ENCODE results near the gene BTK.

The BTK gene

GRCh38 chrX:101385795-101386541 is at the start of gene BTK:
Gene BTK (minus strand): TSS chrX:101386191. CDS start chrX:101375284, 10,907 bp downstream.
- Histone ChIP-seq H3K4me3 (ENCODE audit: low read depth, low read length) (no peak within 1 kb of the TSS), H3K36me3 (ENCODE audit: control insufficient read depth, insufficient read depth, low read length) (no peaks in the 10 kb centered on the region), H3K9me3 (ENCODE audit: control insufficient read depth, insufficient read depth, low read length) (peaks cover 27% of the 10 kb centered on the region), H3K27me3 (ENCODE audit: control insufficient read depth, insufficient read depth, low read length) (no peaks in the 10 kb centered on the region), H3K9ac (ENCODE audit: low read depth, low read length) (no peak within 1 kb of the TSS), H3K4me1 (ENCODE audit: control insufficient read depth, insufficient read depth, low read length) (no peaks in the 10 kb centered on the region), H3K27ac (ENCODE audit: low read depth, low read length) (no peak within 1 kb of the TSS)

- Histone ChIP-seq H3K9ac (ENCODE audit: low read depth, low read length) (no peak overlapping the region), H3K27ac (ENCODE audit: low read depth, low read length) (no peak overlapping the region), H3K27me3 (ENCODE audit: control insufficient read depth, insufficient read depth, low read length) (no peaks in the 10 kb centered on the region), H3K4me3 (ENCODE audit: low read depth, low read length) (no peak overlapping the region), H3K4me1 (ENCODE audit: control insufficient read depth, insufficient read depth, low read length) (no peaks in the 10 kb centered on the region), H3K36me3 (ENCODE audit: control insufficient read depth, insufficient read depth, low read length) (peaks cover 25% of the 10 kb centered on the region), H3K9me3 (ENCODE audit: control insufficient read depth, insufficient read depth, low read length) (peaks cover 54% of the 10 kb centered on the region)
Observed at GRCh38 chrX:101430457-101431078, 44.6 kb upstream of the BTK start.

- Histone ChIP-seq H3K9ac (ENCODE audit: low read depth, low read length) (no peak overlapping the region), H3K27ac (ENCODE audit: low read depth, low read length) (no peak overlapping the region), H3K27me3 (ENCODE audit: control insufficient read depth, insufficient read depth, low read length) (no peaks in the 10 kb centered on the region), H3K36me3 (ENCODE audit: control insufficient read depth, insufficient read depth, low read length) (peaks cover 25% of the 10 kb centered on the region), H3K9me3 (ENCODE audit: control insufficient read depth, insufficient read depth, low read length) (peaks cover 56% of the 10 kb centered on the region), H3K4me3 (ENCODE audit: low read depth, low read length) (no peak overlapping the region), H3K4me1 (ENCODE audit: control insufficient read depth, insufficient read depth, low read length) (no peaks in the 10 kb centered on the region)
Observed at GRCh38 chrX:101429934-101430333, 43.9 kb upstream of the BTK start.

- Histone ChIP-seq H3K4me3 (ENCODE audit: low read depth, low read length) (no peak overlapping the region), H3K27me3 (ENCODE audit: control insufficient read depth, insufficient read depth, low read length) (no peaks in the 10 kb centered on the region), H3K27ac (ENCODE audit: low read depth, low read length) (no peak overlapping the region), H3K9me3 (ENCODE audit: control insufficient read depth, insufficient read depth, low read length) (peaks cover 50% of the 10 kb centered on the region), H3K36me3 (ENCODE audit: control insufficient read depth, insufficient read depth, low read length) (peaks cover 29% of the 10 kb centered on the region), H3K4me1 (ENCODE audit: control insufficient read depth, insufficient read depth, low read length) (no peaks in the 10 kb centered on the region), H3K9ac (ENCODE audit: low read depth, low read length) (no peak overlapping the region)
Observed at GRCh38 chrX:101427954-101428353, 42.0 kb upstream of the BTK start.

GRCh38 chrX:101419489-101419888 is 33.5 kb upstream of the BTK start:
- 0 out of 2 replicates have a peak, but pooled peaks cover 8% of the 10 kb centered on the region for H3K36me3 ChIP-seq (ENCODE audit: control insufficient read depth, insufficient read depth, low read length)
- peaks cover 14% of the 10 kb centered on the region for H3K9me3 ChIP-seq (ENCODE audit: control insufficient read depth, insufficient read depth, low read length)
- peak overlapping the region; percentile 71; the same call in 1 of the 2 replicates for H3K4me3 ChIP-seq (ENCODE audit: low read depth, low read length)
- no peak overlapping the region for H3K27ac ChIP-seq (ENCODE audit: low read depth, low read length)
- 0 out of 2 replicates have a peak, but pooled peaks cover 5% of the 10 kb centered on the region for H3K4me1 ChIP-seq (ENCODE audit: control insufficient read depth, insufficient read depth, low read length)
- H3K9ac ChIP-seq (ENCODE audit: low read depth, low read length): no peak overlapping the region
- no peaks in the 10 kb centered on the region for H3K27me3 ChIP-seq (ENCODE audit: control insufficient read depth, insufficient read depth, low read length)

GRCh38 chrX:101417981-101418841 is 32.2 kb upstream of the BTK start:
- peaks cover 12% of the 10 kb centered on the region for H3K36me3 ChIP-seq (ENCODE audit: control insufficient read depth, insufficient read depth, low read length)
- no peaks in the 10 kb centered on the region for H3K27me3 ChIP-seq (ENCODE audit: control insufficient read depth, insufficient read depth, low read length)
- H3K4me3 ChIP-seq (ENCODE audit: low read depth, low read length): peak overlapping the region; percentile 71
- peaks cover 17% of the 10 kb centered on the region for H3K9me3 ChIP-seq (ENCODE audit: control insufficient read depth, insufficient read depth, low read length)
- H3K27ac ChIP-seq (ENCODE audit: low read depth, low read length): peak overlapping the region; percentile 81
- H3K9ac ChIP-seq (ENCODE audit: low read depth, low read length): peak overlapping the region; percentile 86
- H3K4me1 ChIP-seq (ENCODE audit: control insufficient read depth, insufficient read depth, low read length): 0 out of 2 replicates have a peak, but pooled peaks cover 5% of the 10 kb centered on the region

- peaks cover 22% of the 10 kb centered on the region for H3K36me3 ChIP-seq (ENCODE audit: control insufficient read depth, insufficient read depth, low read length)
Observed at GRCh38 chrX:101417190-101417589, 31.2 kb upstream of the BTK start.

GRCh38 chrX:101416691-101417090 is 30.7 kb upstream of the BTK start:
- H3K27me3 ChIP-seq (ENCODE audit: control insufficient read depth, insufficient read depth, low read length): no peaks in the 10 kb centered on the region
- 0 out of 2 replicates have a peak, but pooled peaks cover 5% of the 10 kb centered on the region for H3K4me1 ChIP-seq (ENCODE audit: control insufficient read depth, insufficient read depth, low read length)
- H3K9me3 ChIP-seq (ENCODE audit: control insufficient read depth, insufficient read depth, low read length): peaks cover 31% of the 10 kb centered on the region
- H3K4me3 ChIP-seq (ENCODE audit: low read depth, low read length): no peak overlapping the region; the same call in 1 of the 2 replicates
- no peak overlapping the region for H3K9ac ChIP-seq (ENCODE audit: low read depth, low read length)
- peaks cover 27% of the 10 kb centered on the region for H3K36me3 ChIP-seq (ENCODE audit: control insufficient read depth, insufficient read depth, low read length)
- no peak overlapping the region for H3K27ac ChIP-seq (ENCODE audit: low read depth, low read length)

More at GRCh38 chrX:101417190-101417589, 31.2 kb upstream of the BTK start:
- H3K9ac ChIP-seq (ENCODE audit: low read depth, low read length): no peak overlapping the region
- peak overlapping the region; percentile 71; the same call in 1 of the 2 replicates for H3K4me3 ChIP-seq (ENCODE audit: low read depth, low read length)
- H3K27me3 ChIP-seq (ENCODE audit: control insufficient read depth, insufficient read depth, low read length): no peaks in the 10 kb centered on the region
- no peak overlapping the region for H3K27ac ChIP-seq (ENCODE audit: low read depth, low read length)
- H3K9me3 ChIP-seq (ENCODE audit: control insufficient read depth, insufficient read depth, low read length): peaks cover 26% of the 10 kb centered on the region
- H3K4me1 ChIP-seq (ENCODE audit: control insufficient read depth, insufficient read depth, low read length): 0 out of 2 replicates have a peak, but pooled peaks cover 5% of the 10 kb centered on the region

GRCh38 chrX:101415180-101416145 is 29.5 kb upstream of the BTK start:
- no peak overlapping the region for H3K9ac ChIP-seq (ENCODE audit: low read depth, low read length)
- H3K4me1 ChIP-seq (ENCODE audit: control insufficient read depth, insufficient read depth, low read length): 0 out of 2 replicates have a peak, but pooled peaks cover 5% of the 10 kb centered on the region
- peaks cover 29% of the 10 kb centered on the region for H3K9me3 ChIP-seq (ENCODE audit: control insufficient read depth, insufficient read depth, low read length)
- H3K27me3 ChIP-seq (ENCODE audit: control insufficient read depth, insufficient read depth, low read length): no peaks in the 10 kb centered on the region
- peak overlapping the region; percentile 23 for H3K27ac ChIP-seq (ENCODE audit: low read depth, low read length)
- no peak overlapping the region for H3K4me3 ChIP-seq (ENCODE audit: low read depth, low read length)
- peaks cover 25% of the 10 kb centered on the region for H3K36me3 ChIP-seq (ENCODE audit: control insufficient read depth, insufficient read depth, low read length)

GRCh38 chrX:101411984-101412383 is 26.0 kb upstream of the BTK start:
- Histone ChIP-seq H3K27ac (ENCODE audit: low read depth, low read length) (no peak overlapping the region), H3K9ac (ENCODE audit: low read depth, low read length) (no peak overlapping the region), H3K27me3 (ENCODE audit: control insufficient read depth, insufficient read depth, low read length) (no peaks in the 10 kb centered on the region), H3K36me3 (ENCODE audit: control insufficient read depth, insufficient read depth, low read length) (peaks cover 25% of the 10 kb centered on the region), H3K4me1 (ENCODE audit: control insufficient read depth, insufficient read depth, low read length) (no peaks in the 10 kb centered on the region), H3K9me3 (ENCODE audit: control insufficient read depth, insufficient read depth, low read length) (peaks cover 28% of the 10 kb centered on the region), H3K4me3 (ENCODE audit: low read depth, low read length) (no peak overlapping the region)
